HEK293 (cell line): Measurements from ENCODE around the gene CARD11.

Experiments
- ZIC2 ChIP-seq: fragments of 450-650 bp; formaldehyde crosslinking; IDR thresholded peaks from 2 replicates; pipeline ENCODE4 v1.5.1; 2016; ENCODE audit warnings: missing biosample characterization, missing genetic modification characterization
- ZNF2 ChIP-seq: fragments of 450-650 bp; formaldehyde crosslinking; IDR thresholded peaks from 2 replicates; pipeline ENCODE4 v1.5.1; 2016; ENCODE audit warnings: missing biosample characterization, missing genetic modification characterization
- ZNF24 ChIP-seq: fragments of 450-650 bp; formaldehyde crosslinking; IDR thresholded peaks from 2 replicates; pipeline ENCODE4 v1.5.1; 2016; ENCODE audit warnings: missing biosample characterization, missing genetic modification characterization

DNA sequence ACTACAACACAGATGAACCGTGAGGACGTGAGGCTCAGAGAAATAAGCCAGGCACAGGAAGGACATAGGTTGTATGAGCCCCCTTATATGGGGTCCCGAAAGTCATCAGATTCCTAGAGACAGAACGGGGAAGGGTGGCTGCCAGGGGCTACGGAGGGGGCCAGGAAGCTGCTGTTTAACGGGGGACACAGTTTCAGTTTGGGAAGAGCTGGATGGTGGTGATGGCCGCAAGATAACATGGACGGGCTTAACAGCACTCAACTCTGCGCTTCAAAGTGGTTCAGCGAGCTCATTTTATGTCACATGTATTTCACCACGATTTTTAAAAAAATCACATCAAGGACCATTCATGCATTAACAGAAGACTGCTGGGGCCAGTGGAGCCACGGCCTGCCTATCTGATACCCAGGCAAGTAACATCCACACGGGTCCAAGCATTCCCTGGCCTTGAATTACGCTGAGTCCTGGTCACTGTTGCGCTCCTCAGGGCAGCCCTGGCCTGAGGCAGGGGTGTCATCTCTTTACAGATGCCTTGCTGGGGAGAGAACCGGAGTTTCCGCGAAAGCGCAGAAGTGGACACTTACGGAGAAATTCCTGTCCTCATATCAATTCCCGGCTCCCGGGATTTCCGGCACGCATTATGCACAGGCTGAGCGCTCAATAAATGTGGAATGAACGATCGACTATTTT lies 1.5 kb downstream of the CARD11 start:
- TF ChIP-seq ZIC2 (tag by site-specific recombination) (no peak), ZNF2 (tag by site-specific recombination) (no peak), ZNF24 (tag by site-specific recombination) (no peak)
